Esophagus mucosa (tissue), 1 donor: Measurements from ENCODE around the gene GPR21. TPM values are rescaled to one million over a fixed set of nuclear protein-coding genes. Genes with fewer than 3 reads are reported as not detected.

Experiments used
- ATAC-seq: fragments of 200-7000 bp; cut with Tn5 transposase; one replicate; pipeline ENCODE4 v1.9.1; 2020
- total RNA-seq: library from RNA; stranded (reverse); gene quantifications from one replicate; pipeline ENCODE4 v1.2.4, GENCODE V29; 2023
- donor health status: DM: yes; HTN: yes; CAD: no.

Gene GPR21
- total RNA-seq, 1 donor from 2014 or later: 0.76 TPM

GRCh38 chr9:123065196-123065595, 31.7 kb downstream of the GPR21 start:
- ATAC-seq: no peak

DNA sequence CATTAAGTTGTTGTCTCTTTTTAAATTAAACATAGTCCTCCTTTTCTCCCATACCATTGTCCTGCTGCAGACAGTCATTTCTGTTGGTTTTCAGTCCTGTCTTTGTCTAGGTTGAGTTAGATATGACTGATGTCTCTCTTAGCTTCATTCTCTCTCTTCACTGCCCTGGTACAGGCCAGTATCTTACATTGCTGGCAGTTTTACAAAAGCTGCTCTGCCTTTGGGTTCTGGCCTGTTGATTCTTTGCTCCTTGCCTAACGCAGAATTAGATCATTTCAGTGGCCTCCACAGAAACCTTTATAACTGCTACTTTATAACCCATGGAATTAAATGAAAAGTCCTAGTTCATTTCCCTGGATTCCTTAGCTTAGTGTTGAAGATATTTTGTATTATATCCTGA, 33.7 kb downstream of the GPR21 start:
- ATAC-seq: no peak

- no peak for ATAC-seq
Observed at GRCh38 chr9:123069010-123069481, 35.6 kb downstream of the GPR21 start.

DNA sequence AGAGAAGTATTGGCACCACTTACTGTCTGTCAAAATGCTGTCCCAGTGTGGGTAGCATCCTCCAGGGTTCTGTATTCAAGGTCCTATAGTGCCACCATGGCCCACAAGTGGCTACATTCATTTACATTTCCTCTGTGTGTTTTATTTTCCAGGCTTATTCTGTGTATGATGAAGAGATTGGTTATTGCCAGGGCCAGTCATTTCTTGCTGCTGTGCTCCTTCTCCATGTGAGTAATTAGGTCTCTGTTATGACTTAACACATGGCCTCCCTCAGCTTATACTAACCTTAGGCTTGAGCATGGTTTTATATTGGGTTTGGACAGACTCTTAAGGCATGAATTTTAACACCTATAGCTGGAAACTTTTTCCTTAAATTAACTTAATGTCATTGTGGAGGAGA, 36.7 kb downstream of the GPR21 start:
- no peak for ATAC-seq

GRCh38 chr9:123072407-123072995, 39.0 kb downstream of the GPR21 start:
- no peak for ATAC-seq

GRCh38 chr9:123073441-123073840, 40.0 kb downstream of the GPR21 start:
- ATAC-seq: no peak

DNA sequence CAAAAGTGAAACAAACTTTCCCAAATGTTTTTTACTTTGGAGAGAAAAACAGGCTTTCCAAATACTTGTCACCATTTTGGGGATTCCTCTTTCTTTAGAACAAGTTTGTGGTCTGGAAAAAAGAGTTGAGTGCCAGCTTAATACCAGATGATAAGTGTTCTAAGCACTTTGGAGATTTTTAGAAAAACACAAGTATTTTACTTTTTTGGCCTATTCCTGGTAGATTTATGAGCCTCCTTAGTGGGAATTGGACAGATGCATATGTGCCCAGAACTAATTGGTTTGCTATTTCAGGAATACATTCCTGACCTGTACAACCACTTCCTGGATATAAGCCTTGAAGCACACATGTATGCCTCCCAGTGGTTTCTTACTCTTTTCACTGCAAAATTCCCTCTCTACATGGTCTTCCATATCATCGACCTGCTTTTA, 40.5 kb downstream of the GPR21 start:
- ATAC-seq: no peak

DNA sequence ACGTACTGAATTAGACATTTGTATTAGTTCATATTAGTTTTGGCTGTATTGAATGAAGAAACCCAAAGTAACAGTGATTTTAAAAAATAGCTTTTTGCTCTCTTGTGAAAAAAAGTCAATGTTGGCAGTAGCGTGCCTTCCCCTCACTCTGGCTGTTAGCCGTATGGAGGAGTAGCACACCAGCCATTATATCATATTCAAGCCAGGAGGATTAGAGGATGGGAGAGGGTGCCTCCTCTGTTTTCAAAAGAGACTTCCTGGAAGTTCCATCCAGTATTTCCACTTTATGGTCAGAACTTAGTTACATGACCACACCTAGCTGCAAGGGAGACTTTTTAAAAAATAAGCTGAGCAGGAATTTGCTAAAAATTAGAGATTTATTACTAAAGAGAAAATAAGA, 41.2 kb downstream of the GPR21 start:
- ATAC-seq: no peak

DNA sequence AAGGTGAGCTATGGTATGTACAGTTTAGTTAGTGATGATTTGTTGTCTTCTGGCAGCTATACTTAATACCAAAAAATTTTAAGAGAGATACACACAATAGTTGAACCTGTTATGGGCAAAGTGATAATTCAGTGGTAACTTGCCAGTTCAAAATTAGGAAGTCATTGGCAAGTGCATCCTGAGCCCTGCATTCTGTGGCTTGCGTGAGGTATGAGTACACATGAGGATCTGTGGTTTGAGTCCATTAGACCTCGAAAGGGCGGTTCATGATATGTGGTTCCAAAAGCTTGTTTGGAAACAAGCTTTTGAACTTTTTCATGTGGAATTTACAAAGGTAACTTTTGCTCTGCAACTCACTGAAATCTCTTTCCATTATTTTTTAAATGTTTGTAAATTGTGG, 47.0 kb downstream of the GPR21 start:
- ATAC-seq: no peak

DNA sequence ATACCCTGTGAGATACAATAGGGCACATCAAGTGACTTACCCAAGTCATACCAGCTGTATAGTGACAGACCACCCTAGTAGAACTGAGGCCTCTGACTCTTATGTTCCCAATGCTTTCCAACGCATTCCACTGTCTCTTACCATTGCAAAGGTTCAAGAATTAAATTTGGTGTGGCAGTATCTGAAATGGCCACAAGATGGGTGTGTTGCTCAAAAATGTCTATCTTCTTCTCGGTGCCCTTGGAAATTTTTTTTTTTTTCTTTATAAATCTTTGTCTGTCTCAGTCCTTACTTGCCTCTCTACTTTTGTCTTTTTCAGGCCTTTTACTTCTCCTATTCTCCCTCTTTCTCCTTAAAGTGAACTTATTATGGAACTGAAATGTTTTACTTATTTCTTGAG, 48.4 kb downstream of the GPR21 start:
- peak; percentile 49 for ATAC-seq

- ATAC-seq: no peak
Observed at GRCh38 chr9:123083680-123084079, 50.2 kb downstream of the GPR21 start.

GRCh38 chr9:123084256-123084655, 50.8 kb downstream of the GPR21 start:
- no peak for ATAC-seq

Other genes starting within 250 kb of the GPR21 start
- gene OR5C1, start 244.7 kb upstream of the GPR21 start, total RNA-seq: not detected
- gene OR1K1, start 233.5 kb upstream of the GPR21 start, total RNA-seq: not detected
- 8.6 TPM for gene PDCL, start 205.1 kb upstream of the GPR21 start, total RNA-seq
- gene RC3H2, start 128.3 kb upstream of the GPR21 start, total RNA-seq: 31.3 TPM
- 4.1 TPM for gene ZBTB6, start 120.3 kb upstream of the GPR21 start, total RNA-seq
- 2.0 TPM for gene ZBTB26, start 102.2 kb upstream of the GPR21 start, total RNA-seq
- 39.6 TPM for gene RABGAP1, start 92.6 kb upstream of the GPR21 start, total RNA-seq
- 31.2 TPM for gene STRBP, start 234.9 kb downstream of the GPR21 start, total RNA-seq